CD14-positive monocyte (primary cell): ENCODE data around the gene CWC22. TPM values are rescaled to one million over a fixed set of nuclear protein-coding genes. Genes with fewer than 3 reads are reported as not detected.

ENCODE experiments used
- DNase-seq, 3 donors: peaks; one replicate each; pipeline ENCODE4 v3.0.0-alpha.2; 2011 to 2022
- H2AFZ ChIP-seq: 2 replicates; pipeline ENCODE4 v1.6.0; 2012; ENCODE audit warnings: mild to moderate bottlenecking, low read depth, low read length, inconsistent platforms; ENCODE audit not compliant: insufficient read depth, poor library complexity, severe bottlenecking
- H3K27ac ChIP-seq, 2 donors: 1 replicate in 1 of 2; 2 replicates in 1 of 2; pipeline ENCODE4 v1.5.1; 2012 to 2013; ENCODE audit warnings: low read length in 2 of 2, control low read depth in 1 of 2, inconsistent platforms in 1 of 2, low read depth in 1 of 2, mild to moderate bottlenecking in 1 of 2
- H3K27me3 ChIP-seq, 2 donors: one replicate each; pipeline versions ENCODE4 v1.6.0 to v1.6.1; 2011 to 2013; ENCODE audit warnings: low read length in 2 of 2; ENCODE audit not compliant: control insufficient read depth in 2 of 2, insufficient read depth in 2 of 2
- H3K36me3 ChIP-seq, 2 donors: replicated peaks in 1 of 2; 1 replicate in 1 of 2; 2 replicates in 1 of 2; pipeline versions ENCODE4 v1.5.1 to v1.6.1; 2012 to 2013; ENCODE audit warnings: low read length in 2 of 2, control low read depth in 1 of 2, inconsistent platforms in 1 of 2, mild to moderate bottlenecking in 1 of 2; ENCODE audit not compliant: insufficient read depth in 2 of 2, control insufficient read depth in 1 of 2
- H3K4me1 ChIP-seq, 2 donors: 1 replicate in 1 of 2; 2 replicates in 1 of 2; pipeline versions ENCODE4 v1.5.1 to v1.6.1; 2012 to 2013; ENCODE audit warnings: low read length in 2 of 2, control low read depth in 1 of 2, inconsistent platforms in 1 of 2, mild to moderate bottlenecking in 1 of 2, moderate library complexity in 1 of 2; ENCODE audit not compliant: insufficient read depth in 2 of 2, control insufficient read depth in 1 of 2
- H3K4me2 ChIP-seq: replicated peaks from 2 replicates; pipeline ENCODE3; 2012; ENCODE audit warnings: low read length, moderate library complexity, mild to moderate bottlenecking; ENCODE audit not compliant: poor library complexity, severe bottlenecking; ENCODE audit errors: extremely low read depth
- H3K4me3 ChIP-seq, 3 experiments: fragments of 200-600 bp in 1 of 3; sonication (generic) in 1 of 3; replicated peaks in 1 of 3; 1 replicate in 2 of 3; 2 replicates in 1 of 3; pipeline ENCODE4 v1.5.1; 2011 to 2013; ENCODE audit warnings: low read length in 3 of 3, mild to moderate bottlenecking in 3 of 3, control low read depth in 2 of 3, low read depth in 2 of 3, inconsistent platforms in 1 of 3, moderate library complexity in 1 of 3
- H3K79me2 ChIP-seq: 2 replicates; pipeline ENCODE4 v1.6.0; 2012; ENCODE audit warnings: mild to moderate bottlenecking, control low read depth, inconsistent platforms, low read length, moderate library complexity; ENCODE audit not compliant: insufficient read depth
- H3K9ac ChIP-seq: 2 replicates; pipeline ENCODE4 v1.6.0; 2017; ENCODE audit warnings: low read length, mild to moderate bottlenecking; ENCODE audit not compliant: insufficient read depth, poor library complexity, severe bottlenecking
- H3K9me3 ChIP-seq, 2 donors: replicated peaks in 1 of 2; 1 replicate in 1 of 2; 2 replicates in 1 of 2; pipeline versions ENCODE4 v1.5.1 to v1.6.1; 2012 to 2013; ENCODE audit warnings: low read length in 2 of 2, control low read depth in 1 of 2; ENCODE audit not compliant: control insufficient read depth in 1 of 2, insufficient read depth in 1 of 2
- H4K20me1 ChIP-seq: 2 replicates; pipeline ENCODE4 v1.6.0; 2012; ENCODE audit warnings: mild to moderate bottlenecking, low read length, control low read depth, moderate library complexity; ENCODE audit not compliant: insufficient read depth
- H3K27ac Mint-ChIP-seq, 7 donors: one replicate each; pipeline ENCODE4 v1.8.0; 2020; ENCODE audit warnings: mild to moderate bottlenecking in 7 of 7, mixed read lengths in 7 of 7, moderate library complexity in 6 of 7, inconsistent platforms in 2 of 7
- H3K27me3 Mint-ChIP-seq, 3 donors: one replicate each; pipeline ENCODE4 v1.8.0; 2021 to 2022; ENCODE audit warnings: low read depth in 3 of 3, mild to moderate bottlenecking in 3 of 3, mixed read lengths in 3 of 3, moderate library complexity in 3 of 3, inconsistent platforms in 1 of 3
- H3K36me3 Mint-ChIP-seq, 2 donors: one replicate each; pipeline ENCODE4 v1.8.0; 2020; ENCODE audit warnings: mixed read lengths in 2 of 2, inconsistent platforms in 1 of 2, mild to moderate bottlenecking in 1 of 2
- H3K4me1 Mint-ChIP-seq: one replicate; pipeline ENCODE4 v1.8.0; 2020; ENCODE audit warnings: mild to moderate bottlenecking, mixed read lengths
- H3K4me3 Mint-ChIP-seq, 2 donors: one replicate each; pipeline ENCODE4 v1.8.0; 2020; ENCODE audit warnings: mild to moderate bottlenecking in 2 of 2, mixed read lengths in 2 of 2, moderate library complexity in 1 of 2
- H3K9me3 Mint-ChIP-seq, 7 donors: one replicate each; pipeline ENCODE4 v1.8.0; 2020 to 2022; ENCODE audit warnings: mixed read lengths in 7 of 7, mild to moderate bottlenecking in 6 of 7, moderate library complexity in 6 of 7, inconsistent platforms in 2 of 7
- WGBS: methylation state at CpG from one replicate; pipeline ENCODE4 v1.1.5; 2013; ENCODE audit warnings: missing lambda C conversion rate; ENCODE audit not compliant: insufficient coverage; 5-methylcytosine and 5-hydroxymethylcytosine counted together
- intact Hi-C, 2 donors: fragments of 100-400 bp; cut with micrococcal nuclease; formaldehyde crosslinking; loops; one replicate each; pipeline versions ENCODE4 v1.15.0 to v1.15.1; 2023
- polyA plus RNA-seq, 3 donors: library from polyadenylated mRNA; depleted of rRNA in 1 of 3; unstranded in 2 of 3; stranded (reverse) in 1 of 3; fragments of 300-500 nt in 2 of 3; fragments of >200 nt in 1 of 3; fragmentation: Illumina TruSeq in 2 of 3; gene quantifications; 1 replicate in 2 of 3; 2 replicates in 1 of 3; pipeline ENCODE4 v1.2.3, GENCODE V29; 2012 to 2021
- TF ChIP-seq, protein P1 (sequence below): fragments of 200-600 bp; IDR thresholded peaks from one replicate; pipeline ENCODE4 v1.8.0; 2022; ENCODE audit warnings: antibody characterized with exemption, mild to moderate bottlenecking

The CWC22 gene
- polyA plus RNA-seq, 3 donors: 4.4 to 14.9 (median 9.5) TPM

DNA sequence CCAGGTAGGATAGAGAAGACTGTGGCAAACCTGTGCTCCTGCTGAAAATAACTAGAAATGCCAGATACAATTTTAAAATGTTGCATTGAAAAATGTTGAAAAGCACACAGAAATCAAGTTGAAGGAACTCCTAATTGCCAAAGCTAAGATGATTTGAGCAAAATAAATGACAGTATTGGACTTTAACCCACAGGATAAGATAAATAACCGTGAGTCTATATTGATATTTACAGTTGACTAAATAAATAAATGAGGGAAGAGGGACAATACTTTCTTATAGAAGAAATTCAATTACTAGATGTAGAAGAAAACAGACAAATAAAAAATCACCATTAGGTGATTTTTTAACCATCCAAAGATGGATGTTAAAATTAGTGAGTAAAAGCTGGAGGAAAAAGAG is 59.0 kb downstream of the CWC22 start:
- peaks cover 5% of the 10 kb centered on the region for H3K4me1 Mint-ChIP-seq
- TF ChIP-seq, protein P1, sequence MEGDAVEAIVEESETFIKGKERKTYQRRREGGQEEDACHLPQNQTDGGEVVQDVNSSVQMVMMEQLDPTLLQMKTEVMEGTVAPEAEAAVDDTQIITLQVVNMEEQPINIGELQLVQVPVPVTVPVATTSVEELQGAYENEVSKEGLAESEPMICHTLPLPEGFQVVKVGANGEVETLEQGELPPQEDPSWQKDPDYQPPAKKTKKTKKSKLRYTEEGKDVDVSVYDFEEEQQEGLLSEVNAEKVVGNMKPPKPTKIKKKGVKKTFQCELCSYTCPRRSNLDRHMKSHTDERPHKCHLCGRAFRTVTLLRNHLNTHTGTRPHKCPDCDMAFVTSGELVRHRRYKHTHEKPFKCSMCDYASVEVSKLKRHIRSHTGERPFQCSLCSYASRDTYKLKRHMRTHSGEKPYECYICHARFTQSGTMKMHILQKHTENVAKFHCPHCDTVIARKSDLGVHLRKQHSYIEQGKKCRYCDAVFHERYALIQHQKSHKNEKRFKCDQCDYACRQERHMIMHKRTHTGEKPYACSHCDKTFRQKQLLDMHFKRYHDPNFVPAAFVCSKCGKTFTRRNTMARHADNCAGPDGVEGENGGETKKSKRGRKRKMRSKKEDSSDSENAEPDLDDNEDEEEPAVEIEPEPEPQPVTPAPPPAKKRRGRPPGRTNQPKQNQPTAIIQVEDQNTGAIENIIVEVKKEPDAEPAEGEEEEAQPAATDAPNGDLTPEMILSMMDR: no peak
- DNase-seq: no peak
- Histone ChIP-seq H2AFZ (no peak overlapping the region), H3K79me2 (no peaks in the 10 kb centered on the region), H3K4me3 (no peak overlapping the region), H3K9ac (no peak overlapping the region), H4K20me1 (no peaks in the 10 kb centered on the region), H3K4me2 (no peak overlapping the region), H3K9me3 (no peaks in the 10 kb centered on the region), H3K27me3 (no peaks in the 10 kb centered on the region), H3K36me3 (peaks cover 72 to 93% of the 10 kb centered on the region in 2 donors), H3K4me1 (no peaks in the 10 kb centered on the region), H3K27ac (no peak overlapping the region)
- H3K9me3 Mint-ChIP-seq: no peaks in the 10 kb centered on the region
- WGBS: no CpG with 5 or more reads among the region's 1 CpG
- peaks cover 66 to 81% of the 10 kb centered on the region in 2 donors for H3K36me3 Mint-ChIP-seq
- no peak overlapping the region for H3K4me3 Mint-ChIP-seq
- no peak overlapping the region for H3K27ac Mint-ChIP-seq
- intact Hi-C loops: no loop called here
- no peaks in the 10 kb centered on the region for H3K27me3 Mint-ChIP-seq

DNA sequence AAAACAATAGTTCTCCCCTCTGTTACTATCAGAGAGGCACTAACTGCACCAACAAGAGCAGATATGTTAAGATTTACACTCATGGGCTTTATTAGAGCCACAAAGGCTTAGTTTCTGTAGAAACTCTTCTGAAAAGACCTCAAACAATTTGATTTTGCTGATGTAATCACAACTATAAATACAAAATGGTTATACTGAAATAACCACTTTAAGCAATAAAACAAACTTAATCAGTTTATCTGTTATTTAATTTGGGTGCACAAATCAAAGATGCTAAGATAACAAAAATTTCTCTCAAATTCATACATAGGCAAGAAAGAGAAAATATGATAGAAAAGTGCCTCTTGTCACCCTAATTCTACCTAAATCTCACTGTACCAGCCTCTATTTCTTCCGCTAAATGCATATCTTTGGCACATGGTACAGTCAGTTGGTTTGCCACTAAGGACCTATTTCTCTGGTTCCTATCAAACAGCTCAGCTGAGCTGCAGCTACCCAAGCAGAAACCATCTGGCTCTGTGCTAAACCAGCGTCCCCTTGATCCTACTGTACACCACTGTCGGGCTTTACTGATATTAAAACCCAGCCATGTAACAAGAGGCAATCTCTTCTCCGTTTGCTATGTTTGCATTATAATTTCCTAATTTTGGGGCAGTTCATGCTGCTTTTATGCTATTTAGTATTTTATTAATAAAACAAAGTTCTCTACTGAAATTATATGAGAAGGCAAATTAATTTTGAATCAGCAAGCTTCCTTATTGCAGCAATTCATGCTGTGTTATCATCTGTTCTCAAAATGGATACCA is 60.1 kb downstream of the CWC22 start:
- Mint-ChIP-seq H3K36me3 (peaks cover 62 to 79% of the 10 kb centered on the region in 2 donors), H3K4me1 (peaks cover 5% of the 10 kb centered on the region), H3K27ac (no peak overlapping the region), H3K27me3 (no peaks in the 10 kb centered on the region), H3K9me3 (no peaks in the 10 kb centered on the region), H3K4me3 (no peak overlapping the region)
- Histone ChIP-seq H3K4me1 (no peaks in the 10 kb centered on the region), H2AFZ (no peak overlapping the region), H3K4me2 (no peak overlapping the region), H3K9ac (no peak overlapping the region), H4K20me1 (no peaks in the 10 kb centered on the region), H3K79me2 (no peaks in the 10 kb centered on the region), H3K36me3 (peaks cover 62 to 83% of the 10 kb centered on the region in 2 donors), H3K27ac (no peak overlapping the region), H3K27me3 (no peaks in the 10 kb centered on the region), H3K4me3 (no peak overlapping the region), H3K9me3 (no peaks in the 10 kb centered on the region)
- DNase-seq: no peak
- intact Hi-C loops: no loop called here
- TF ChIP-seq, protein P1: no peak
- WGBS: 100% methylated on average over 3 of the region's 4 CpGs
